HepG2 (cell line): ENCODE data around the gene SIN3A. TPM values are rescaled to one million over a fixed set of nuclear protein-coding genes. Genes with fewer than 3 reads are reported as not detected.
A peak's percentile ranks its signal among the peaks of the same experiment; 100 is the strongest.

Experiments
- ATF7-NPFF ChIP-seq: sonication (generic); formaldehyde crosslinking; IDR thresholded peaks from 2 replicates; pipeline ENCODE4 v1.8.1; 2023; ENCODE audit warnings: mild to moderate bottlenecking, low read depth, missing genetic modification reagents, moderate library complexity
- CREB3 ChIP-seq: sonication (generic); formaldehyde crosslinking; IDR thresholded peaks from 2 replicates; pipeline ENCODE4 v1.5.0; 2020; ENCODE audit warnings: missing genetic modification reagents
- FOXO4 ChIP-seq: sonication (generic); formaldehyde crosslinking; conservative IDR thresholded peaks from 2 replicates; pipeline ENCODE4 v1.8.1; 2023; ENCODE audit warnings: missing genetic modification reagents
- GZF1 ChIP-seq: sonication (generic); formaldehyde crosslinking; IDR thresholded peaks from 2 replicates; pipeline ENCODE4 v1.5.1; 2020; ENCODE audit warnings: mild to moderate bottlenecking, missing genetic modification reagents
- HNRNPK ChIP-seq: fragments of 200-400 bp; formaldehyde crosslinking; IDR thresholded peaks from 2 replicates; pipeline ENCODE4 v1.6.1; 2018; ENCODE audit warnings: low read length, low read depth, moderate library complexity, mild to moderate bottlenecking; ENCODE audit not compliant: poor library complexity, severe bottlenecking
- HNRNPLL ChIP-seq: fragments of 200-400 bp; formaldehyde crosslinking; IDR thresholded peaks from 2 replicates; pipeline ENCODE4 v1.6.1; 2017; ENCODE audit warnings: mild to moderate bottlenecking, low read depth, low read length; ENCODE audit not compliant: poor library complexity, severe bottlenecking
- KDM2A ChIP-seq: sonication (generic); formaldehyde crosslinking; IDR thresholded peaks from 2 replicates; pipeline ENCODE4 v1.4.0; 2020; ENCODE audit warnings: low read depth, missing genetic modification reagents, borderline replicate concordance
- KLF15 ChIP-seq: sonication (generic); formaldehyde crosslinking; IDR thresholded peaks from 2 replicates; pipeline ENCODE4 v1.8.1; 2023; ENCODE audit warnings: borderline replicate concordance, mild to moderate bottlenecking, inconsistent platforms, missing genetic modification reagents, mixed read lengths
- PAX8 ChIP-seq: sonication (generic); formaldehyde crosslinking; IDR thresholded peaks from 2 replicates; pipeline ENCODE4 v1.8.0; 2022; ENCODE audit warnings: mild to moderate bottlenecking, missing genetic modification reagents, borderline replicate concordance
- SAP130 ChIP-seq: IDR thresholded peaks from 2 replicates; pipeline ENCODE4 v1.6.1; 2016; ENCODE audit warnings: low read depth
- SETDB1 ChIP-seq: sonication (generic); formaldehyde crosslinking; IDR thresholded peaks from 2 replicates; pipeline ENCODE4 v1.5.1; 2020; ENCODE audit warnings: missing genetic modification reagents, mild to moderate bottlenecking, borderline replicate concordance
- SIN3A ChIP-seq: IDR thresholded peaks from 2 replicates; pipeline ENCODE4 v1.6.1; 2011; ENCODE audit warnings: low read depth, mild to moderate bottlenecking, control low read depth, low read length, borderline replicate concordance
- SP1 ChIP-seq, 2 experiments: fragments of 450-650 bp in 1 of 2; sonication (generic) in 1 of 2; formaldehyde crosslinking in 1 of 2; IDR thresholded peaks; 2 replicates each; pipeline versions ENCODE4 v1.4.0 to v1.6.1; 2016 to 2020; ENCODE audit warnings: missing genetic modification reagents in 1 of 2
- SP4 ChIP-seq: sonication (generic); formaldehyde crosslinking; IDR thresholded peaks from 2 replicates; pipeline ENCODE4 v1.8.1; 2023; ENCODE audit warnings: mild to moderate bottlenecking, missing genetic modification reagents
- SRSF1 ChIP-seq: fragments of 200-400 bp; formaldehyde crosslinking; optimal IDR thresholded peaks from 2 replicates; pipeline ENCODE3; 2017; ENCODE audit warnings: mild to moderate bottlenecking, low read depth, low read length, moderate library complexity
- SUZ12 ChIP-seq: fragments of 150-350 bp; IDR thresholded peaks from 2 replicates; pipeline ENCODE4 v1.6.1; 2014; ENCODE audit warnings: low read depth, low read length
- TFAP4 ChIP-seq: sonication (generic); IDR thresholded peaks from 2 replicates; pipeline ENCODE4 v1.6.1; 2016; ENCODE audit warnings: low read depth, borderline replicate concordance
- ZFY ChIP-seq: sonication (generic); formaldehyde crosslinking; IDR thresholded peaks from 2 replicates; pipeline ENCODE4 v1.4.0; 2020; ENCODE audit warnings: missing genetic modification reagents
- ZNF329 ChIP-seq: sonication (generic); formaldehyde crosslinking; IDR thresholded peaks from 2 replicates; pipeline ENCODE4 v1.9.0; 2021; ENCODE audit warnings: low read depth, mild to moderate bottlenecking, missing genetic modification reagents
- ZNF512B ChIP-seq: sonication (generic); formaldehyde crosslinking; IDR thresholded peaks from 2 replicates; pipeline ENCODE4 v1.5.1; 2020; ENCODE audit warnings: missing genetic modification reagents, mild to moderate bottlenecking, borderline replicate concordance
- ZNF558 ChIP-seq: sonication (generic); formaldehyde crosslinking; IDR thresholded peaks from 2 replicates; pipeline ENCODE4 v1.9.0; 2022; ENCODE audit warnings: mild to moderate bottlenecking, missing genetic modification reagents, borderline replicate concordance
- ZSCAN12 ChIP-seq: sonication (generic); formaldehyde crosslinking; IDR thresholded peaks from 2 replicates; pipeline ENCODE4 v1.9.0; 2021; ENCODE audit warnings: mild to moderate bottlenecking, missing genetic modification reagents
- polyA plus RNA-seq, 8 experiments: library from polyadenylated mRNA; depleted of rRNA in 3 of 8; stranded (reverse) in 7 of 8; unstranded in 1 of 8; fragments of >200 nt; fragmentation: Illumina TruSeq in 4 of 8; extraction: Trizol in 4 of 8; gene quantifications; 2 replicates each; pipeline versions ENCODE4 v1.2.1 to v1.2.3, GENCODE V29; 2011 to 2016; ENCODE audit warnings: low read depth in 4 of 8, missing spikeins in 1 of 8, mixed read lengths in 1 of 8; ENCODE audit not compliant: insufficient read depth in 1 of 8
- total RNA-seq, 5 experiments: library from RNA; depleted of rRNA; stranded (reverse); fragments of >200 nt; fragmentation: Illumina TruSeq; extraction: Trizol; gene quantifications; 2 replicates each; pipeline ENCODE4 v1.2.3, GENCODE V29; 2016; ENCODE audit warnings: low read depth in 1 of 5

Gene SIN3A
- total and polyA plus RNA-seq, 2 of the 13 experiments (the other 11 are each of a cell fraction or from before 2014, with no cell fraction given), result 16.1 to 28.1 TPM

GRCh38 chr15:75455424-75455981, 4.0 kb upstream of the SIN3A start (continued):
- TF ChIP-seq ZNF558 (CRISPR knock-in tag) (0 out of 2 replicates have a peak, but pooled peaks have one; percentile 4), HNRNPLL (peak; percentile 58), SAP130 (peak; percentile 70; the same call in 1 of the 2 replicates), GZF1 (CRISPR knock-in tag) (0 out of 2 replicates have a peak, but pooled peaks have one; percentile 40), ZNF329 (no peak), ZFY (peak; percentile 35; the same call in 1 of the 2 replicates), SIN3A (peak; percentile 23; the same call in 1 of the 2 replicates), ZNF512B (CRISPR knock-in tag) (0 out of 2 replicates have a peak, but pooled peaks have one; percentile 7), KLF15 (CRISPR knock-in tag) (0 out of 2 replicates have a peak, but pooled peaks have one; percentile 52), CREB3 (CRISPR knock-in tag) (no peak), SRSF1 (peak; percentile 49), SP1 (IDR thresholded peaks at IDR 0.05) (no peak), SP1 (CRISPR knock-in tag; IDR thresholded peaks at IDR 0.05) (peak; percentile 53; the same call in 1 of the 2 replicates), TFAP4 (peak; percentile 65; the same call in 1 of the 2 replicates), KDM2A (CRISPR knock-in tag) (peak; percentile 61), FOXO4 (0 out of 2 replicates have a peak, but pooled peaks have one; percentile 42), HNRNPK (no peak), PAX8 (CRISPR knock-in tag) (0 out of 2 replicates have a peak, but pooled peaks have one; percentile 19), SUZ12 (no peak), ZSCAN12 (0 out of 2 replicates have a peak, but pooled peaks have one; percentile 21), ATF7-NPFF (peak; percentile 29; the same call in 1 of the 2 replicates), SETDB1 (CRISPR knock-in tag) (no peak), SP4 (CRISPR knock-in tag) (peak; percentile 53; the same call in 1 of the 2 replicates)
